Lung (tissue), 12 donors: ENCODE measurements around the gene PLPPR3. TPM values are rescaled to one million over a fixed set of nuclear protein-coding genes. Genes with fewer than 3 reads are reported as not detected.

ENCODE experiments used
- ATAC-seq: fragments of 200-7000 bp; cut with Tn5 transposase; one replicate; pipeline ENCODE4 v1.9.1; 2020; ENCODE audit warnings: moderate number of reproducible peaks; ENCODE audit not compliant: insufficient read depth, low FRiP score
- DNase-seq, 3 donors: peaks; one replicate each; pipeline ENCODE4 v3.0.0-alpha.2; 2013 to 2017
- H3K27ac ChIP-seq, 2 donors: one replicate each; pipeline ENCODE4 v1.5.1; 2013; ENCODE audit warnings: mild to moderate bottlenecking in 2 of 2, moderate library complexity in 2 of 2, control low read depth in 1 of 2, inconsistent platforms in 1 of 2, low read depth in 1 of 2, low read length in 1 of 2
- H3K27me3 ChIP-seq, 3 donors: one replicate each; pipeline ENCODE4 v1.5.1; 2013; ENCODE audit warnings: low read length in 2 of 3; ENCODE audit not compliant: control insufficient read depth in 3 of 3, insufficient read depth in 3 of 3
- H3K36me3 ChIP-seq, 4 donors: one replicate each; pipeline ENCODE4 v1.5.1; 2013; ENCODE audit warnings: low read length in 4 of 4, mild to moderate bottlenecking in 1 of 4, moderate library complexity in 1 of 4; ENCODE audit not compliant: control insufficient read depth in 4 of 4, insufficient read depth in 4 of 4
- H3K4me1 ChIP-seq, 5 donors: one replicate each; pipeline ENCODE4 v1.5.1; 2013; ENCODE audit warnings: low read length in 5 of 5, mild to moderate bottlenecking in 2 of 5, moderate library complexity in 1 of 5; ENCODE audit not compliant: control insufficient read depth in 5 of 5, insufficient read depth in 5 of 5
- H3K4me3 ChIP-seq: one replicate; pipeline ENCODE4 v1.5.1; 2013; ENCODE audit warnings: mild to moderate bottlenecking, control low read depth, moderate library complexity
- H3K9ac ChIP-seq, 2 donors: one replicate each; pipeline ENCODE4 v1.5.1; 2013; ENCODE audit warnings: low read length in 2 of 2, control low read depth in 1 of 2; ENCODE audit not compliant: insufficient read depth in 1 of 2
- H3K9me3 ChIP-seq, 4 donors: one replicate each; pipeline ENCODE4 v1.5.1; 2013; ENCODE audit warnings: low read length in 3 of 4, mild to moderate bottlenecking in 1 of 4, moderate library complexity in 1 of 4; ENCODE audit not compliant: control insufficient read depth in 4 of 4, insufficient read depth in 3 of 4
- CTCF ChIP-seq: IDR thresholded peaks from 2 replicates; pipeline ENCODE4 v1.5.1; 2012; ENCODE audit warnings: mild to moderate bottlenecking; ENCODE audit errors: control extremely low read depth, extremely low read depth
- WGBS, 2 donors: extraction: QIAGEN DNeasy Blood & Tissue Kit; methylation state at CpG; one replicate each; pipeline ENCODE4 v1.1.7; 2013; 5-methylcytosine and 5-hydroxymethylcytosine counted together
- polyA plus RNA-seq, 2 donors: library from polyadenylated mRNA; stranded (reverse); fragments of 200-250 nt; gene quantifications; one replicate each; pipeline ENCODE4 v1.2.1, GENCODE V29; 2013
- total RNA-seq, 2 donors: library from RNA; depleted of rRNA in 1 of 2; stranded (reverse); fragments of >200 nt in 1 of 2; gene quantifications; one replicate each; pipeline ENCODE4 v1.2.1, GENCODE V29; 2014 to 2021
- donor health status: control.
- donor health status: control.
- donor health status: Bipolar disorder and iron deficiency.
- donor health status: healthy.
- donor health status: DM: yes; HTN: yes; CAD: no.

PLPPR3 gene
- total and polyA plus RNA-seq, 4 donors, result 0.91 to 14.1 (median 6.1) TPM

DNA sequence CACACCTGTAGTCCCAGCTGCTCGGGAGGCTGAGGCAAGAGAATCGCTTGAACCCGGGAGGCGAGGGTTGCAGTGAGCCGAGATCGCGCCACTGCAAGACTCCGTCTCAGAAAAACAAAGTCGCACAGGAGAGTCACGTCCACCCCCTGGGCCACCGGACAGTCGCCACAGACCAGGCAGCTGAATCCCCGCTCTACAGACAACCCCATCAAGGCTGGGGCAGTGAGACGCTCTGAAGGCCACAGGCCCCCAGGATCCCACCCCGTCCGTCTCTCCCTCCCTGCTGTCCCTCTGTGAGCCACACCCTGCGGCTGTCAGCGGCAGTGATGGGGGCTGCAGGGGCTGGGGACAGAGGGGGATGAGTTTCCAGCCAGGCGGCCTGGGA lies 40.0 kb downstream of the PLPPR3 start:
- 82 to 91% methylated on average over 19 of the region's 19 CpGs for WGBS, 2 donors
- no peaks in the 10 kb centered on the region for H3K36me3 ChIP-seq
- no peak for DNase-seq
- peaks cover 0 to 17% (median 11%) of the 10 kb centered on the region in 5 donors for H3K4me1 ChIP-seq
- no peak overlapping the region for H3K9ac ChIP-seq
- TF ChIP-seq CTCF, result no peak
- no peaks in the 10 kb centered on the region for H3K27me3 ChIP-seq
- H3K4me3 ChIP-seq, result peak overlapping the region; percentile 11
- ATAC-seq, result no peak
- no peaks in the 10 kb centered on the region for H3K9me3 ChIP-seq
- peak overlapping the region; percentile 58 to 78 for H3K27ac ChIP-seq

- no peak for DNase-seq
- H3K9ac ChIP-seq, result no peak overlapping the region
- no peak overlapping the region for H3K4me3 ChIP-seq
- no peaks in the 10 kb centered on the region for H3K36me3 ChIP-seq
- H3K9me3 ChIP-seq, result no peaks in the 10 kb centered on the region
- H3K4me1 ChIP-seq, result peaks cover 0 to 17% (median 11%) of the 10 kb centered on the region in 5 donors
- WGBS, 2 donors, result 69 to 80% methylated on average over 15 of the region's 15 CpGs
- no peak for ATAC-seq
- TF ChIP-seq CTCF, result no peak
- peak overlapping the region in 1 of 2 donors; percentile 60 for H3K27ac ChIP-seq
- H3K27me3 ChIP-seq, result no peaks in the 10 kb centered on the region
Measured at GRCh38 chr19:780935-781334, 40.8 kb downstream of the PLPPR3 start.

- Histone ChIP-seq H3K4me3 (no peak overlapping the region), H3K4me1 (peaks cover 0 to 17% (median 8%) of the 10 kb centered on the region in 5 donors), H3K9ac (no peak overlapping the region), H3K27me3 (no peaks in the 10 kb centered on the region), H3K36me3 (no peaks in the 10 kb centered on the region), H3K27ac (peak overlapping the region in 1 of 2 donors; percentile 84), H3K9me3 (no peaks in the 10 kb centered on the region)
- ATAC-seq (no peak), DNase-seq (peak; percentile 48 to 82 (median 71))
- 54 to 60% methylated on average over 36 of the region's 36 CpGs for WGBS, 2 donors
- no peak for TF ChIP-seq CTCF
Measured at GRCh38 chr19:778910-779653, 42.7 kb downstream of the PLPPR3 start.
